Right lobe of liver (tissue), 6 donors: ENCODE data around the gene CSTB. TPM values are rescaled to one million over a fixed set of nuclear protein-coding genes. Genes with fewer than 3 reads are reported as not detected.

Experiments used
- ATAC-seq, 4 donors: fragments of 200-7000 bp; cut with Tn5 transposase; one replicate each; pipeline ENCODE4 v1.9.1; 2020; ENCODE audit warnings: mild to moderate bottlenecking in 4 of 4, moderate library complexity in 4 of 4
- DNase-seq, 3 donors: peaks; one replicate each; pipeline ENCODE4 v3.0.0-alpha.2; 2020
- H3K27ac ChIP-seq, 3 donors: fragments of 200-600 bp; one replicate each; pipeline ENCODE4 v1.8.0; 2022
- H3K27me3 ChIP-seq, 2 donors: fragments of 200-600 bp; one replicate each; pipeline ENCODE4 v1.8.0; 2022
- H3K36me3 ChIP-seq, 4 donors: fragments of 200-600 bp; sonication (generic) in 1 of 4; one replicate each; pipeline versions ENCODE4 v1.5.1 to v1.8.0; 2017 to 2022; ENCODE audit warnings: control low read depth in 1 of 4
- H3K4me1 ChIP-seq, 4 donors: fragments of 200-600 bp; sonication (generic) in 1 of 4; one replicate each; pipeline versions ENCODE4 v1.5.1 to v1.8.0; 2017 to 2022; ENCODE audit warnings: control low read depth in 1 of 4
- H3K4me3 ChIP-seq, 3 donors: fragments of 200-600 bp; one replicate each; pipeline ENCODE4 v1.8.0; 2022
- H3K9me3 ChIP-seq, 4 donors: fragments of 200-600 bp; sonication (generic) in 1 of 4; one replicate each; pipeline versions ENCODE4 v1.5.1 to v1.8.0; 2017 to 2022; ENCODE audit warnings: control low read depth in 1 of 4
- POLR2A ChIP-seq: fragments of 450-650 bp; IDR thresholded peaks from one replicate; pipeline ENCODE4 v1.6.1; 2017; ENCODE audit warnings: antibody characterized with exemption, mild to moderate bottlenecking
- WGBS: methylation state at CpG from one replicate; pipeline ENCODE4 v1.1.6; 2018; ENCODE audit warnings: low coverage, low lambda C conversion rate; ENCODE audit not compliant: insufficient coverage; ENCODE audit errors: missing lambda C conversion rate; 5-methylcytosine and 5-hydroxymethylcytosine counted together
- intact Hi-C, 2 donors: fragments of 100-400 bp; cut with DNase I; formaldehyde crosslinking; loops; one replicate each; pipeline versions ENCODE4 v1.11.2 to v1.14.1; 2022
- total RNA-seq, 6 experiments: library from RNA; depleted of rRNA in 2 of 6; stranded (reverse); fragments of >200 nt in 2 of 6; fragmentation: NEBNext Ultra II Directional in 3 of 6; extraction: Animal tissue kit (Norgen Biotek cat#: 25700) in 3 of 6; gene quantifications; one replicate each; pipeline versions ENCODE4 v1.1.0 to v1.2.4, GENCODE V29; 2016 to 2023
- TF ChIP-seq, protein P1 (sequence below), 4 donors: fragments of 200-600 bp in 3 of 4; fragments of 450-650 bp in 1 of 4; IDR thresholded peaks; one replicate each; pipeline versions ENCODE4 v1.5.1 to v1.8.0; 2016 to 2022; ENCODE audit warnings: antibody characterized with exemption in 4 of 4, mild to moderate bottlenecking in 2 of 4
- donor health status: DM: no; HTN: yes; CAD: no.
- donor health status: DM: no; HTN: no; CAD: no.
- donor health status: DM: no; HTN: no; CAD: no.
- donor health status: DM: no; HTN: yes; CAD: no.
- donor health status: DM: no; HTN: yes; CAD: no.

CSTB gene
- total RNA-seq, 6 experiments from 2014 or later, result 16.6 to 137 (median 23.2) TPM

DNA sequence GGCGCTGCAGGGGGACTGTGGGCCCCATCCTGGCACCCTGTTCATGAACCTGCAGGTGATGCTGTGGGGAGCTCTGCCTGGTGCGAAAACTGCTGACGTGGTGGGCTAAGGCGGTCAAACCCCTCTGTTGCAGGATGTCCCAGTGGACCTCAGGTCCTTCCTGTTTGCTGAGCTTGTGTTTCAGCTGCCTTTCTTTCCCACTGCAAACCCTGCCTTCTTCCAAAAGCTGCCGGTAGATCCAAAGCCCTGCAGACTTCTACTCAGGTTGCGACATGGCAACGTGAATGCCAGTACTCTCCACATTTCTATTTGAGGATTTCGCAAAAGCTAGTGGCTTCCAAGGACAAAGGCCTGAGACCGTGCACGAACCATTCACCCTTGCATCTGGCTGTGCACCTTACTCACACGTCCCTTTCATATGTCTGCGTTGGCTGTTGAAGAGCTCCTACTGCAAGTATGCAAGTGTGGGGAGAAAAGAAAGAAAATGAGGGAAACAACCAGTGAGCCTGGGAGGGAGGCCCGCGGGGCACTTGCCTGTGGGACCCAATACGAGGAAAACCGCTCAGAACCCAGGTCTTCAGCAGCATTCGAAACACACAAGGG, 7.1 kb upstream of the CSTB start:
- Histone ChIP-seq H3K4me3 (no peak overlapping the region), H3K36me3 (no peaks in the 10 kb centered on the region), H3K9me3 (no peaks in the 10 kb centered on the region), H3K27ac (peak overlapping the region; percentile 67 to 81 (median 70)), H3K4me1 (peaks cover 0 to 20% (median 7%) of the 10 kb centered on the region in 4 donors), H3K27me3 (no peaks in the 10 kb centered on the region)
- intact Hi-C loops, result no loop called here
- peak; percentile 71 to 90 (median 80) for DNase-seq
- 29% methylated on average over 12 of the region's 17 CpGs for WGBS
- peak; percentile 77 to 93 (median 86) for ATAC-seq
- no peak for TF ChIP-seq POLR2A
- TF ChIP-seq, protein P1, sequence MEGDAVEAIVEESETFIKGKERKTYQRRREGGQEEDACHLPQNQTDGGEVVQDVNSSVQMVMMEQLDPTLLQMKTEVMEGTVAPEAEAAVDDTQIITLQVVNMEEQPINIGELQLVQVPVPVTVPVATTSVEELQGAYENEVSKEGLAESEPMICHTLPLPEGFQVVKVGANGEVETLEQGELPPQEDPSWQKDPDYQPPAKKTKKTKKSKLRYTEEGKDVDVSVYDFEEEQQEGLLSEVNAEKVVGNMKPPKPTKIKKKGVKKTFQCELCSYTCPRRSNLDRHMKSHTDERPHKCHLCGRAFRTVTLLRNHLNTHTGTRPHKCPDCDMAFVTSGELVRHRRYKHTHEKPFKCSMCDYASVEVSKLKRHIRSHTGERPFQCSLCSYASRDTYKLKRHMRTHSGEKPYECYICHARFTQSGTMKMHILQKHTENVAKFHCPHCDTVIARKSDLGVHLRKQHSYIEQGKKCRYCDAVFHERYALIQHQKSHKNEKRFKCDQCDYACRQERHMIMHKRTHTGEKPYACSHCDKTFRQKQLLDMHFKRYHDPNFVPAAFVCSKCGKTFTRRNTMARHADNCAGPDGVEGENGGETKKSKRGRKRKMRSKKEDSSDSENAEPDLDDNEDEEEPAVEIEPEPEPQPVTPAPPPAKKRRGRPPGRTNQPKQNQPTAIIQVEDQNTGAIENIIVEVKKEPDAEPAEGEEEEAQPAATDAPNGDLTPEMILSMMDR (IDR thresholded peaks at IDR 0.05), result no peak

- DNase-seq, result no peak
- Histone ChIP-seq H3K4me3 (no peak overlapping the region), H3K9me3 (no peaks in the 10 kb centered on the region), H3K4me1 (peaks cover 0 to 20% (median 7%) of the 10 kb centered on the region in 4 donors), H3K36me3 (no peaks in the 10 kb centered on the region), H3K27ac (peak overlapping the region; percentile 67 to 81 (median 70)), H3K27me3 (no peaks in the 10 kb centered on the region)
- intact Hi-C loops, result no loop called here
- 41% methylated on average over 5 of the region's 5 CpGs for WGBS
- peak; percentile 25 to 60 (median 34) for ATAC-seq
- TF ChIP-seq, protein P1 (IDR thresholded peaks at IDR 0.05), result no peak
- TF ChIP-seq POLR2A, result no peak
These were observed 6.5 kb upstream of the CSTB start for GRCh38 chr21:43782431-43783097.

DNA sequence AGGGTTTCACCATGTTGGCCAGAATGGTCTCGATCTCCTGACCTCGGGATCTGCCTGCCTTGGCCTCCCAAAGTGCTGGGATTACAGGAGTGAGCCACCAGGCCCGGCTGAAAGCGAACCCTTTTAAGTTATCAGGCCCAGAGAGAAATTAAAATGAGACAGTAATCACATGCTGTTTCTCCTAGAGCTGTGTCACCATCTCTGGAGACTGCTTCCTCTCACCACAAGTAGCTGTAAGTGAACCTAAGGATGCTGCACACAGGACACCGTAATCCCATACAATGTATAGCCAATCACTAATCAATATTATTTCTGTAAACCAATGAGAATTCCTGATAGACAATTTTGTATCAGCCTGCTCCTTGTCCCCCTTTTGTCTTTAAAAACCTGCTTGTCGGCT, 5.7 kb upstream of the CSTB start:
- intact Hi-C loops, result no loop called here
- H3K36me3 ChIP-seq, result no peaks in the 10 kb centered on the region
- no peak for ATAC-seq
- no peak for TF ChIP-seq POLR2A
- TF ChIP-seq, protein P1 (IDR thresholded peaks at IDR 0.05), result no peak
- no peak overlapping the region for H3K4me3 ChIP-seq
- 76% methylated on average over 5 of the region's 6 CpGs for WGBS
- H3K27me3 ChIP-seq, result no peaks in the 10 kb centered on the region
- no peaks in the 10 kb centered on the region for H3K9me3 ChIP-seq
- H3K4me1 ChIP-seq, result peaks cover 0 to 20% (median 7%) of the 10 kb centered on the region in 4 donors
- peak overlapping the region in 2 of 3 donors; percentile 67 to 70 for H3K27ac ChIP-seq
- no peak for DNase-seq

- Histone ChIP-seq H3K36me3 (peaks cover 0 to 2% (median 0%) of the 10 kb centered on the region in 4 donors), H3K4me3 (no peak overlapping the region), H3K9me3 (no peaks in the 10 kb centered on the region), H3K27me3 (no peaks in the 10 kb centered on the region), H3K27ac (no peak overlapping the region), H3K4me1 (peaks cover 0 to 29% (median 12%) of the 10 kb centered on the region in 4 donors)
- TF ChIP-seq, protein P1 (IDR thresholded peaks at IDR 0.05), result no peak
- TF ChIP-seq POLR2A, result no peak
- WGBS, result 53% methylated on average over 5 of the region's 5 CpGs
- no peak for DNase-seq
- intact Hi-C loops, result loop anchor here in 1 of 2 donors (10.0 kb wide), 1 partner anchor 75 kb away; no protein-coding TSS in a partner anchor
- ATAC-seq, result no peak
These were observed 3.6 kb upstream of the CSTB start for GRCh38 chr21:43779660-43780059.
